Liver (tissue), 9 donors: Measurements from ENCODE around the gene CACNA1C. TPM values are rescaled to one million over a fixed set of nuclear protein-coding genes. Genes with fewer than 3 reads are reported as not detected.

Source experiments
- DNase-seq: peaks from one replicate; pipeline ENCODE4 v3.0.0-alpha.2; 2017; ENCODE audit warnings: low spot score
- H3K27ac ChIP-seq, 2 donors: one replicate each; pipeline ENCODE4 v1.7.0; 2013; ENCODE audit warnings: inconsistent platforms in 2 of 2, low read length in 2 of 2, control low read depth in 1 of 2, low read depth in 1 of 2, mild to moderate bottlenecking in 1 of 2
- H3K27me3 ChIP-seq, 4 donors: one replicate each; pipeline versions ENCODE4 v1.6.1 to v1.7.0; 2013; ENCODE audit warnings: low read length in 3 of 4, inconsistent platforms in 1 of 4, mild to moderate bottlenecking in 1 of 4, moderate library complexity in 1 of 4; ENCODE audit not compliant: control insufficient read depth in 4 of 4, insufficient read depth in 4 of 4
- H3K36me3 ChIP-seq, 4 donors: one replicate each; pipeline versions ENCODE4 v1.6.1 to v1.7.0; 2013; ENCODE audit warnings: low read length in 3 of 4, mild to moderate bottlenecking in 3 of 4, low read depth in 1 of 4, moderate library complexity in 1 of 4; ENCODE audit not compliant: control insufficient read depth in 4 of 4, insufficient read depth in 3 of 4
- H3K4me1 ChIP-seq, 4 donors: one replicate each; pipeline versions ENCODE4 v1.6.1 to v1.7.0; 2013; ENCODE audit warnings: low read length in 3 of 4, mild to moderate bottlenecking in 3 of 4, moderate library complexity in 1 of 4; ENCODE audit not compliant: control insufficient read depth in 4 of 4, insufficient read depth in 4 of 4
- H3K4me3 ChIP-seq, 3 donors: one replicate each; pipeline versions ENCODE4 v1.6.1 to v1.7.0; 2013; ENCODE audit warnings: low read length in 3 of 3, control low read depth in 1 of 3, low read depth in 1 of 3, mild to moderate bottlenecking in 1 of 3
- H3K9ac ChIP-seq, 2 donors: one replicate each; pipeline ENCODE4 v1.7.0; 2013; ENCODE audit warnings: low read length in 2 of 2, mild to moderate bottlenecking in 2 of 2, moderate library complexity in 2 of 2, control low read depth in 1 of 2, low read depth in 1 of 2
- H3K9me3 ChIP-seq, 4 donors: one replicate each; pipeline versions ENCODE4 v1.6.1 to v1.7.0; 2013; ENCODE audit warnings: low read length in 3 of 4; ENCODE audit not compliant: control insufficient read depth in 4 of 4
- CTCF ChIP-seq: fragments of 150-350 bp; IDR thresholded peaks from 2 replicates; pipeline ENCODE4 v1.5.1; 2017; ENCODE audit warnings: improper control_type of control experiment, low read depth, low read length; ENCODE audit not compliant: missing input control
- EGR1 ChIP-seq, 2 donors: IDR thresholded peaks; 2 replicates each; pipeline ENCODE4 v1.6.1; 2016 to 2018; ENCODE audit warnings: antibody characterized with exemption in 2 of 2, low read depth in 2 of 2
- FOXA1 ChIP-seq: IDR thresholded peaks from 2 replicates; pipeline ENCODE4 v1.6.1; 2016; ENCODE audit warnings: antibody characterized with exemption
- GABPA ChIP-seq, 2 donors: IDR thresholded peaks in 1 of 2; conservative IDR thresholded peaks in 1 of 2; 2 replicates each; pipeline ENCODE4 v1.6.1; 2016; ENCODE audit warnings: antibody characterized with exemption in 2 of 2, mild to moderate bottlenecking in 1 of 2, moderate library complexity in 1 of 2
- HNF4G ChIP-seq: IDR thresholded peaks from 2 replicates; pipeline ENCODE4 v1.6.1; 2016; ENCODE audit warnings: antibody characterized with exemption
- JUND ChIP-seq, 2 donors: IDR thresholded peaks; 2 replicates each; pipeline ENCODE4 v1.6.1; 2016; ENCODE audit warnings: antibody characterized with exemption in 2 of 2
- NR2F2 ChIP-seq: IDR thresholded peaks from 2 replicates; pipeline ENCODE4 v1.6.1; 2016; ENCODE audit warnings: antibody characterized with exemption
- RAD21 ChIP-seq, 2 donors: IDR thresholded peaks; 2 replicates each; pipeline ENCODE4 v1.6.1; 2016; ENCODE audit warnings: antibody characterized with exemption in 2 of 2, mild to moderate bottlenecking in 2 of 2
- REST ChIP-seq: IDR thresholded peaks from 2 replicates; pipeline ENCODE4 v1.6.1; 2016; ENCODE audit warnings: antibody characterized with exemption, mild to moderate bottlenecking
- SP1 ChIP-seq: IDR thresholded peaks from 2 replicates; pipeline ENCODE4 v1.6.1; 2018; ENCODE audit warnings: antibody characterized with exemption, mild to moderate bottlenecking
- TAF1 ChIP-seq: conservative IDR thresholded peaks from 2 replicates; pipeline ENCODE4 v1.6.1; 2016; ENCODE audit warnings: antibody characterized with exemption, mild to moderate bottlenecking
- ZBTB33 ChIP-seq: IDR thresholded peaks from 2 replicates; pipeline ENCODE4 v1.6.1; 2016; ENCODE audit warnings: antibody characterized with exemption
- WGBS: extraction: QIAGEN DNeasy Blood & Tissue Kit; methylation state at CpG from one replicate; pipeline ENCODE4 v1.1.7; 2013; 5-methylcytosine and 5-hydroxymethylcytosine counted together
- polyA plus RNA-seq, 2 donors: library from polyadenylated mRNA; stranded (reverse) in 1 of 2; unstranded in 1 of 2; fragments of 200-250 nt in 1 of 2; fragments of >200 nt in 1 of 2; fragmentation: Nextera tagmentation in 1 of 2; extraction: Ambion mirVana in 1 of 2; gene quantifications; one replicate each; pipeline versions ENCODE4 v1.2.1 to v1.2.3, GENCODE V29; 2013 to 2015
- total RNA-seq, 2 donors: library from RNA; depleted of rRNA; stranded (reverse); fragments of >200 nt; gene quantifications; one replicate each; pipeline ENCODE4 v1.2.3, GENCODE V29; 2014
- TF ChIP-seq, protein P1 (sequence below): IDR thresholded peaks from 2 replicates; pipeline ENCODE4 v1.6.1; 2016; ENCODE audit warnings: antibody characterized with exemption
- donor health status: healthy.
- donor health status: healthy.
- donor health status: healthy.
- donor health status: healthy.
- donor health status: healthy.

The CACNA1C gene
- total and polyA plus RNA-seq, 4 donors = 0.23 to 1.9 (median 0.41) TPM

- TF ChIP-seq CTCF = no peak
Measured at GRCh38 chr12:2348482-2348852, 295.7 kb downstream of the CACNA1C start (continued).

DNA sequence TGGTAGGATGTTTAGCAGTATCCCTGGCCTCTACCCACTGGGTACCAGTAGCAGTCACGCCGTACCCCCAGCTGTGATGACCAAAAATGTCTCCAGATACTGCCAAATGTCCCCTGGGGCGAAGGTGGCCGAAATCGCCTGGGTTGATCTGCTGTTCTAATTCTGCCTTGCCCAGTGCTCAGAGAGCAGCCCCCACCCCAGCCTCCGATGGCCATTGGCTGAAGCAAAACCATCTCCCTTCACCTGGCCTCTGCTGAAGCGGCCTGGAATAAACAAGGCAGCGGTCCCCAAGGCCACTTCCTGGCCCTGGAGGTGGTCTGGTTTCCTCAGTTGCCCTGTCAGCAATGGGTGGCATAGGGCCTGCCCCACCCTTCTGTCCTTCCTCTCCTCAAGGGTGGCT is 298.4 kb downstream of the CACNA1C start:
- TF ChIP-seq TAF1 (no peak), GABPA (IDR thresholded peaks at IDR 0.05 in 1 of 2, conservative IDR thresholded peaks at IDR 0.05 in 1 of 2) (no peak), CTCF (no peak), ZBTB33 (no peak), FOXA1 (no peak), REST (no peak), HNF4G (no peak)
- TF ChIP-seq, protein P1, sequence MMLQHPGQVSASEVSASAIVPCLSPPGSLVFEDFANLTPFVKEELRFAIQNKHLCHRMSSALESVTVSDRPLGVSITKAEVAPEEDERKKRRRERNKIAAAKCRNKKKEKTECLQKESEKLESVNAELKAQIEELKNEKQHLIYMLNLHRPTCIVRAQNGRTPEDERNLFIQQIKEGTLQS = no peak
- Histone ChIP-seq H3K9me3 (no peaks in the 10 kb centered on the region), H3K36me3 (no peaks in the 10 kb centered on the region), H3K27me3 (peaks cover 0 to 2% (median 0%) of the 10 kb centered on the region in 4 donors), H3K27ac (no peak overlapping the region), H3K4me1 (no peaks in the 10 kb centered on the region), H3K4me3 (no peak overlapping the region), H3K9ac (no peak overlapping the region)
- 83% methylated on average over 8 of the region's 8 CpGs for WGBS
- no peak for DNase-seq

DNA sequence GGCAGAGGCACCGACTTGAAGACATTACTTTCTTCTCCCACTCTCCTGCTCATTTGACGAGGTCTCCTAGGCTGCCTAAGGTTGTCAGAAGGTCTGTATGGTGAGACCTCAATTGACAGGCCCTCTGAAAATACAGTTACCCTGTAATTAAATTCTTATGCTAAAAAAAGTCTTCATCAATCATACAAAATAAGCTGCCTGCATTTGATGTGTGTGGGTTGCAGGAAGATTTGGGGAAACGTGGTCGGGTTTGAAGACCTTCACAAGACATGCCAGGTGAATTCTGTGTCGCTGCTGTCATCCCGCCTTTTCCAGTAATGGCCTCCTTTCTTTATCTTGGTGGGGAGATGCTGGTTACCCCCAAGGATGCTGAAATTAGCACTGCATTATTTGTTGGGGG is 299.4 kb downstream of the CACNA1C start:
- 80% methylated on average over 6 of the region's 6 CpGs for WGBS
- DNase-seq = no peak
- Histone ChIP-seq H3K36me3 (no peaks in the 10 kb centered on the region), H3K27ac (no peak overlapping the region), H3K9me3 (no peaks in the 10 kb centered on the region), H3K4me1 (no peaks in the 10 kb centered on the region), H3K4me3 (no peak overlapping the region), H3K9ac (no peak overlapping the region), H3K27me3 (peaks cover 0 to 2% (median 0%) of the 10 kb centered on the region in 4 donors)
- TF ChIP-seq HNF4G (no peak), REST (no peak), SP1 (no peak), RAD21 (IDR thresholded peaks at IDR 0.05) (no peak), EGR1 (IDR thresholded peaks at IDR 0.05; ENCODE audit: low read depth in 2 of 2) (no peak), JUND (IDR thresholded peaks at IDR 0.05) (no peak), GABPA (IDR thresholded peaks at IDR 0.05 in 1 of 2, conservative IDR thresholded peaks at IDR 0.05 in 1 of 2) (no peak), FOXA1 (no peak), NR2F2 (no peak)
- TF ChIP-seq, protein P1 = no peak
